Measurements from ENCODE around the gene MDP1.

Gene MDP1

GRCh38 chr14:24215495-24216344, at the start of gene MDP1:
TSS of gene MDP1 (minus strand) at chr14:24216066. CDS start at chr14:24215955, 111 bp downstream.
- DNase-seq (ENCODE audit: low read depth, low spot score) = peak; percentile 75

- no peak for DNase-seq (ENCODE audit: low read depth, low spot score)
These were observed 48.4 kb upstream of the MDP1 start for GRCh38 chr14:24264298-24264697.

DNA sequence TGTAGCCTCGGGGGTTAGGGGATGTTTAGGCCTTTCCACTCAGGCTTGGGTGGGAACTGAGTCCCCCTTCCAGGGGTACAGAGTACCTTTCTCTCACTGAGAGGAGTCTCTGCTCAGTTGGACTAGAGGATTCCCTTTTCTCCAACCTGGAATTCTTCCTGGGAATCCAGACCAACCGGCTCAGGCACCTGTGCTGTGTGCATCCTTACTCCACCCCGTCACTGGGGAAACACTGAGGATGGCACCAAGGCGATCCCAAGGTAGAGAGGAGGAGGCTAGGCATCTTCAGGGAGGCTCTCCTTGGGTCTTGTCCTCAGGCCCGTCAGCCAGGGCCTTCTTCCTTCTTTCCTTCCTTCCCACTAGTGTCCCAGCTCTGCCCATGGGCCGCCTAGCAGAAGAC, 48.0 kb upstream of the MDP1 start:
- DNase-seq (ENCODE audit: low read depth, low spot score) = no peak

DNA sequence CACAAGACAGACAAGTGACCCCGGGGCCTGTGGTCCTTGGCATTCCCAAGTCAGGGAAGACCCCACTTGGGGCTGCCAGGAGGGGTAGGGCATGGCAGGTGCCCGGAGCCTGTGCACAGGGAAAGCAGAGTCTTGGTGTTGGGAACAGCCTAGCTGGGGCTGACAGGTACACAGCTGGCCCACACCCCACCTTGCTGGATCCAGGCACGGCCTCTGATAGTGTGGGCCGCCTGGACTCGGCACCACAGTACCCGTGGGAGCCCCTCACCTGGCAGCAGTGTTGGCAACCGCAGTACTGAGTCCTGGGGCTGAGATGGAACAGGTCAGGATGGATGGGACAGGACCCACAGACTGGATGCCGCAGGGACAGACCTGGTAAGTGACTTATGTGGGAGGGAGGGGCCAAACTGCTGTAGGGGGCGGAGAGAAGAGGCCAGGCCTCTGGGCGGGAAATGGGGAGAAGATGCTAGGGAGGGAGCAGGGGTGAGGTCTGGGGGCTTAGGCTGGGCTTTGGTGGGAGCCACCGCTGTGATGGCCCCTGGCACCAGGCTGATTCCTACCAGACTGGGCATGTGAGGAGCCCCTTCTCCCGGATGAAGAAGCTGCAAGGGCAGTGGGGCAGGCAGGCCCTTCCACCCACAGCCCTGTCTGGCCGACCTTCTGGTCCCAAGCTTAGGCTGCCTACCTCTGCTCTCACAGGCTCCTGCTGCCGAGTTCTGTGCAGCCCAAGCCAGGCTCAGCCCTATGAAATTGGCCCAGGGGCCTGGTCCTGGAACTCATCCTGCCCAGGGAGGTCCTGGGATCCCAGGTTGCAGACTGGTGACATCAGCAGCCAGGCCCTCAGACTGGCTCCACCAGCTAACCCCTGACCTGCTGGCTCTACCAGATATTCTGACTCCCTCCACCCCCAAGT, 47.2 kb upstream of the MDP1 start, which contains the start of gene TGM1:
TGM1 (minus strand) TSS at position 357 of the 913 bp plus-strand sequence. CDS start 825 bp downstream, outside the sequence.
- DNase-seq (ENCODE audit: low read depth, low spot score) = no peak

DNA sequence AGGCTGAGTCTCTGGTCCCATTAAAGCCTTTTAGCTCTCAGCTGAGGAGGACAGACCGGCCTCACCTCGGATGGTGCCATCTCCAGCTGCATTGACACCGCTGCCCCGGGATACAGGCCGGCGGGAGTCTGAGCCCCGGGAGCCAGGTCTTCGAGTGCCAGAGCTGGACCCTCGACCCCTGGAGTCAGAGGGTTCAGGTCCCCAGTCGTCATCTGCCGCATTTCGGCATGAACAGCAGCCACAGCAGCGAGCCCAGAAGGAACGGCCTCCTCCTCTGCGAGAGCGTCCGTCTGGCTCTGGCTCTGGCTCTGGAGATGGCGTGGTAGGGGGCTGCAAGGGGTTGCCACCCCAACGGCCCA, 46.1 kb upstream of the MDP1 start:
- no peak for DNase-seq (ENCODE audit: low read depth, low spot score)

- no peak for DNase-seq (ENCODE audit: low read depth, low spot score)
These were observed 45.5 kb upstream of the MDP1 start for GRCh38 chr14:24261256-24261968.

GRCh38 chr14:24260780-24261157, 44.9 kb upstream of the MDP1 start:
- DNase-seq (ENCODE audit: low read depth, low spot score) = no peak

GRCh38 chr14:24260026-24260779, 44.3 kb upstream of the MDP1 start:
- DNase-seq (ENCODE audit: low read depth, low spot score) = no peak

- DNase-seq (ENCODE audit: low read depth, low spot score) = no peak
These were observed 43.6 kb upstream of the MDP1 start for GRCh38 chr14:24259282-24260025.

DNA sequence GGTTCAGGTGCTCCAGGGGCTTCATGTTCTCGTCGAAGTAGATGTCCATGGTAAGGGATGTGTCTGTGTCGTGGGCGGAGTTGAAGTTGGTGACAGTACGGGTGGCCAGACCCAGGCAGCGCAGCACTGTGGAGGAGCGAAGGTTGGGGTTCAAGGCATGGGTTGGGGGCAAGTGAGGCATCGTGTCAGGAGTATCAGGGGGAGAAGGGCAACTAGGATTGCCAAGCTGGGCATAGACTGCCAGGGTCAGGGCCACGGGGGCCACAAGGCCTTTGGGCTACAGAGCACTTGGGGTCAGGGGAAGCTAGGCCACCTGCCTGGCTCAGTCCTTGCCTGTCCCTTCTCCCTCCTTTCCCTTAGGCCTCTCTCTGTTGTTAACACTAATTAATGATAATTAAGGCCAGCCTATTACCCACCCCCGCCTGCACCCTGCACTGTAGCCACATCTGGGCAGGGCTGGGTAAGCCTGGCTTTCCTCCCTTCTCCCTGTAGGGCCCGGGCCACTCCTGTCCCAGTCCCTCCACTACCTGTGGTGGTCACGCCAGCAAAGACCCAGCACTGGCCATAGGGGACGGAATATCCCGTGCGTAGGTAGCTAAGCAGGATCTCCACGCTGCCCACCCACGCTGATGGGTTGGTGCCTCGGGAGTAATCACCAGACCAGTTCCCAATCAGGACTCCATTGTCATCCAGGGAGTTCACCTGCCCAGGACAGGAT, 42.8 kb upstream of the MDP1 start:
- DNase-seq (ENCODE audit: low read depth, low spot score) = no peak

- DNase-seq (ENCODE audit: low read depth, low spot score) = no peak
These were observed 42.3 kb upstream of the MDP1 start for GRCh38 chr14:24258119-24258518.

DNA sequence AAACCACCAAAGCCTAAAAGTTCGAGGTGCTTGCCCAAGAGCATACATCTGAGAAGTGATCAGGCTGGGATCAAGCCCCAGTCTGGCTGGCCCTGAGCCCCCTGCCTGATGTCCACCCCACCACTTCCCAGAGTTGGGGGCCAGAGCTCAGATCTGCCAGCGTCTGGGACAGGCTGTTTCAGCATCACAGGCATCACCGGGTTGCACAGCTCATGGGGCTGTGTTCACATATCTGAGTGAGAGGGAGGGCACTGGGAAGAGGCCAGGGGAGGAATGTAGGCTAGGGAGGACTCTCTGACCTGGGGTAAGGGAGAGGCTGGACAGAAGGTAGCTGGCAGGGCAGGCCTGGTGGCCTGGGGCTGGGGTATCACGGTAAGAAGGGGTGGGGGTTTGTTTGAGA, 41.1 kb upstream of the MDP1 start:
- no peak for DNase-seq (ENCODE audit: low read depth, low spot score)

DNA sequence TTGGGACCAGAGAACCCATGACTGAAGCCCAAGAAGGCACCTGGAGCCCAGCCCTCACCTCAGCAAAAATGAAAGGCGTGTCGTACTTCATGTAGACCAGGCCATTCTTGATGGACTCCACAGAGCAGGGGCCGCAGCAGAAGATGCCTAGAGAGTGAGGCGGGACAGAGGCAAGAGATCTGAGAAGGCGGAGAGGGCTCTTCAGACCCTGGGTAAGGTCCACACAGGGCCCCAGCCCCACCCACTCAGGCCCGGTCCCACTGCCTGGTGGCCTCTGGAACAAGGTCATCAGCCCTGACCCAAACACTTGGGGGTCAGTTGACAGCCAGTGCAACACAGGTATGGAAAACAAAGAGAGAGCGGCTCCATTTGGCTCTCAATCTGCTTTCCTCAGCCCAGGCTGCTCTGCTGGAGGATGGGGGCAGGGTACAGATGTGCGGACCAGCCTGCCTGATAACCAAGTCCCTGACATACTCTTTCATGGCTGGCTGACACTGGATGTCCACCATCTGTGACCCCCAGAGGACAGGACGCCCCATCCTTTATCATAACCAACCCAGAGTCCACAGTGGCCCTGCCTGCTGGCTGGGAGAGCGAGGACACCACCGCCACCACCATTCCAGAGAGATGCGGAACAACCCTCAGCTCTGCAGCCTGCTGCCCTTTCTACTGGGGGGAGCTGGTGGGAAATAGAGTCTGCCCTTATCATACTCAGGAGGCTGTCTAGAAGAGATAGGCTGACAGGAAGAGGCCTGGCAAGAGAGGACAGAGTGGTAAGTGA, 40.3 kb upstream of the MDP1 start:
- DNase-seq (ENCODE audit: low read depth, low spot score) = no peak

DNA sequence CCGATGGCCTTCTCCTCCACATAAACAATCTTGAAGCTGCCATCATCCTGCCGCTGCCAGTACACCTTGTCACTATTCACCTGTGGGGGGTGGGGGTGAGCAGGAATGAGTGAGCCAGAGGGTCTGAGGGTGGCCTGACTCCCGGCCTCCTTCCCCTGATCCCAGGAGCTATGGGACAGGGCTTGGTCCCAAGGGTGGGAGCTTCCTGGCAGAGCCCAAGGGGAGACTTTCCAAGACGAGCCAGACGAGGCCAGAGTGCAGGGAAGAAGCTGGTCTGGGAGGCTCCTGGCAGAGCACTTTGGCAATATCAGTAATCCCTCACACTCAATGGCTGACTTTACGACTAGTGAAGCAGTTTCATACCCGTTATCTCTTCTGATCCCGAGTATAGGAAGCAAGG, 39.6 kb upstream of the MDP1 start:
- DNase-seq (ENCODE audit: low read depth, low spot score) = no peak

- no peak for DNase-seq (ENCODE audit: low read depth, low spot score)
These were observed 38.9 kb upstream of the MDP1 start for GRCh38 chr14:24254630-24255392.

DNA sequence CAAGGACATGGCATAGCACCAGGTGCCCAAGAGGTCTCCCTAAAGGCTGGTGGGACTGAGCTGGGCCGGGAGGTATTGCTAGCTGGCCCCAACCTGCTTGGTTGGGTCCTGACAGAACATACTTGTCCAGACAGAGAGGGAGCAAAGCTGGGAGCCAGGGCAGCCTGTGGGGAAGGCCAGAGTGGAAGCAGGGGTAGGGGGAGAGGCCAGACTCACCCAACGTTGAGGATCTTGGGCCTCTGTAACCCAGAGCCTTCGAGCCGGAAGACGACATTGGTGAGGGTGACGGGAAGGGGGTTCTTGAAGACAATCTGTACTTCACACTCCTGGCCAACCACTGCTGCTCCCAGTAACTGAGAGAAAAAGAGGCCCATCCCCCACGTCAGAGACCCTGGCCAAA, 38.1 kb upstream of the MDP1 start:
- no peak for DNase-seq (ENCODE audit: low read depth, low spot score)

DNA sequence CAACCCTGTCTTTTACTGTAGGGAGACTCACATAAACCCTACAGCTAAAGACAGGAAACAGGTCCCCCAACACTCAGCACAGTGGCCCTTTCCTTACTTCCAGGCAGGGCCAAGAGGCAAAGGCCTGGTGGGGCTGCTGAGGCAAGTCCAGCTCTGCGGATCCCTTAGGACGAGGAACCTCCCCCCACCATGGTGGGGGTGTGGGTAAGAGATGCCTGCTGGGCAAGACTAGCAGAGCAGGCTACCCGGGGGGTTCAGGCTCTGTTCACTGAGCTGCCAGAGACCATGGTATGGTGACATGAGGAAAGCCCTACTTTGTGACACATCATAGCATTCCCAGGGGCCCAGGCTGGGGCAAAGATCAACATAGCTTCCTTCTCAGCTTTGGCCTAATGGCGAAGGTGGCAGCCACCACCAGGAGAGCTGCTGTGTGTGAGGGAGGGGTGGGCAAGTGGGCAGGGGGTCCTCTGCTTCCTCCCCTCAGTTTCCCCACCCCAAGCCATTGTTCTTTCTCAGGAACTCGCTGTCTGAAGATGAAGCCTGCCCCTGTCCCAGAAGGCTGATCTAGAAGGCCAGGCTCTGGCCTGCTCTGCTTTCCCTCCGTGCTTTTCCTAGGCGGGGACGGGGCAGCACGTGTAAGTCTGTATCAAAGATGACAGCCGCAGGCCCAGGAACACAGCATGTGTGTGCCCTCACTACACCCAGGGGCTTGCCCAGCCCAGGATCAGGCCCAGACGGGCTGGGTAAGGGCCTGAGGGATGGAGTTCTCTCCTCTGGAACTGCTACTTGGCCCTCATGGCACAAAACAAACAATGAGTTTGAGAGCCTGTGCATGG, 36.6 kb upstream of the MDP1 start:
- no peak for DNase-seq (ENCODE audit: low read depth, low spot score)
